HG02970 (cell line): ENCODE measurements around the gene RAB3IP.
"Not testable (repeated sequence)": the region's sequence is repeated elsewhere in the genome, so short reads cannot be mapped to it uniquely, and the experiment has no call there.

Experiments used
- ATAC-seq: cut with Tn5 transposase; IDR thresholded peaks from one replicate; pipeline ENCODE4 v1.9.1; 2021; ENCODE audit warnings: mild to moderate bottlenecking, moderate library complexity, moderate number of reproducible peaks; ENCODE audit not compliant: unreplicated experiment, low FRiP score

RAB3IP gene

DNA sequence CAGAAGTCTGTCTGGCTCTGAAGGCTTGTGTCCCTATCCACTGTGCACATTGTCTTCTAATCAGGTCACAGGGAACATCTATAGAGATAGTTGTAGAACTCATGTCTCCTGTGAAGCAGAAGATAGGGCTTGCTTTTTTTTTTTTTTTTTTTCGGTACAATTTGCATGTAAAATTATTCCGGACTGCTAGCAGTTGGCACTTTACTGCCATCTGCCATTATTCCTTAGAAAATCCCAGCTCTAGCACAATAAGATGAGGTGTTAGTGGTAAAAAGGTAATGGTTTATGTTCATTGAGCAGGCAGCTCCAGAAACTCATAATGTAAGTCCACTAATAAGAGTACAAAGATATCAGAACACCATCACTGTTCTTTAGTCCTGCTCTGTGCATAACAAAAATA is 95.0 kb downstream of the RAB3IP start:
- ATAC-seq = no peak

DNA sequence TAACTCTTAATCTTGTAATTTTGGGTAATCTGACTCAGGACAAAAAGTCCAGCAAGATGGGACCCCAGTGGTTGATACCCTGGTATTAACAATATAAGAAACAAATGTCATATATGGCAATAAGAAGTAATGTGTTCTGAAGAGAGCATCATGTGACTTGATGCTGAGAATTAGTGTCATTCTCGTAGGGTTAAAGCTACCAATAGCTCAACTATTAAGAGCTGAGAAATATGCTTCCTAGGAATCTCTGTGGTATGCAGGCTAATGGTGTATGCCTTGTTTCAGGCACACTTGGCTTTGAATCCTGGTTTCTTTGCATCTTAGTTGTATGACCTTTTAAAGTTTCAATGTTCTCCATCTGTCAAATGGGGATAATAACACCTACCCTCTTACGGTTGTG is 95.5 kb downstream of the RAB3IP start:
- no peak for ATAC-seq

DNA sequence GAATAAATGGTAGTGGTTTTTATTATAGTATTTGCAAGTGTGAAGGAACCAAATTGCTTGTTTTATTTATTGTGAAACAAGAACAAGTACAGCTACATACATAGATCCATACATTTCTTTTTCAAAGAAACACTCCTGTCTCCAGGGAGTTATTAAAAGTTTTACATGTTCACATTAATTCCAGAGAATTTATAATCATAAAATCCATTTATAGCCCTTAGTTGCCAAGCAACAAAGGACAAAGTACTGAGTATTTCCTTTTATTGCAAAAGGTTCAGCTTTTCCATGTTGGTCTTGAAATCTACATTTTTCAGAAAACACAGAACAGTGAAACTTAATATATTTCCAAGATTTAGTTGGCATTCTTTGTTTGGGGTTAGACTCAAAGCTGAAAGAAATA is 95.9 kb downstream of the RAB3IP start:
- ATAC-seq = no peak

DNA sequence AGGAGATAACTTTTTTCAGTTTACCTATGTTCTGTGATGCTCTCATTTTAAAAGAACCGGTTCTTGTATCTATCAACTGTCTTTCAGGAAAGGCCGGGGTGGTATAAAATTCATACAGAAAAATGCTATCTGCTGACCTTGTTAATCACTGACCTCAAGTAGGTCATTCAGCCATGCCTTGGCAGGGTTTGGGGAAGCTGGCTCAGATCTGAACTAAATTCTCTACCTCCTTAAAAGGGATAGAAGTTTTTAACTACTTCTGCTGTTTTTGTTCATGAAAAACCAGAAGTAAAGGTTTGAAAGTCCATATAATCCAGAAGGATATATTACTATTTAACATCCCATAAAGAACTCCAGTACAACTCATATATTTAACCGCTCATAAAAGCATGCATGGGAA is 96.4 kb downstream of the RAB3IP start:
- no peak for ATAC-seq

DNA sequence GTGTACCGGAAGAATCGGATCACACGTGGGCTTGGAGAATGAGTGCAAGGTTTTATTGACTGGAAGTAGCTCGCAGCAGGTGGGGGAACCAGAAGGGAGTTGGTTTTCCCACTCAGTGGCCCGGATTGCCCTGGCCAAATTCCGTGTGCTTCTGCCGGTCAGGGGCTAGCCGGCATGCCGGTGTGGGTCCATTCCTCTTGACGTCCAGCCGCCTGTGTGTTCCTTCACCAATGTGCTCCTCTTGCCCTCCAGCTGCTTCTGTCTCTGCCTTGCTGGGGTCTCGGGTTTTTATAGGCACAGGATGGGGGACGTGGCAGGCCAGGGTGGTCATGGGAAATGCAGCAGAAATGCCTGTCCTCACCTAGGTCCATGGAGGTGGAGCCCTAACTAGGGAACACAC is 97.4 kb downstream of the RAB3IP start:
- ATAC-seq = no peak

DNA sequence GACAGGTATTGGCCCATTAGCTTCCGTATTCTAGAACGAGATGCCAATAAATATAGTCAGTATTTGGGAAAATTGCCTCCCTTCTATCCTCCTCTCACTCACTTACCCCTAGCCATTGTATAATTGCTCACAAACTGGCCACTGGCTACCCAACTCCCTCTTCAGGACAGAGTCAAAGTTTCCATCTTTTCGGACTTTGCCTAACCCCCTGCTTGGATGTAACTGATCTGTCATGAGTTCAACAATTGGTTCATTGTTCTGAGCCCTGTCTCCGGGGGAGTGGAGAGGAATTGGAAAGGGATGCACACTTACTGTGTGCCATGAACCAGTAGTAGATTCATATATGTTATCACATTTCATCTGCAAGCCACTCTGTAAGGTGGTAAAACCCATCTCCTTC is 98.5 kb downstream of the RAB3IP start:
- ATAC-seq = no peak

DNA sequence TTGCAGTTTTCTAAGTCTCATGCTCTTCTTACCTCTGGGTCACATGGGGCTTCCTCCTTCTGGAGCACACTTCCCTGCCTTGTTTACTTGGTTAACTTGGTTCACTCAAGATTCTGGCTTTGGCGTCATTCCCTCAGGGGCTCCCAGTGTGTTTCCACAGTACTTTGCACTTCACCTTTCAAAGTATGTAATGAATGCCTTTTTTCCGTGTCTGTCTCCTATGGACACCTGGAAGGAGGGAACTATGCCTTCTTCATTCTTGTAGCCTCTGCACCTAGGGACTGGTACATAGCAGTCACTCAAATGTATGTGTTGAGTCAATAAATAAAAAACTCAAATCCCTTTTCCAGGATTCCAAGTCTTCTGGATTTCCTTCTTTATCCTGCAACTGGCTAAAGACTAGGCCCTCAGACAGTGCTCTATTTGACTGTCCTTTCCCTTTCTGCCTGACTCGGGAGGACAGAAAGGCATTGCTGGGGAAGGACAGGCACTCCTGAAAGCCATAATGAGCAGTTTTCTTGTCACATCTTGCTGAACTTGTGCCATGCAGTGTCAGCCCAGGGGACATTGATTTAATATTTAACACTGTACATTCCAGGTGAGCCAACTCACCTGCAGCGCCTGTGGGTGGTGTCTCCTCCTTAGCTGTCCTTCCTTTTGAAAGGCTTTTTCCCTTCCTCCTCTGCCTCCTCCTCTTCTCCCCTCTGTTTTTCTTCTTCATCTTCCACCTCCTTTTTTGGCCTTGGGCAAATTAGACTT is 99.2 kb downstream of the RAB3IP start:
- no peak for ATAC-seq

DNA sequence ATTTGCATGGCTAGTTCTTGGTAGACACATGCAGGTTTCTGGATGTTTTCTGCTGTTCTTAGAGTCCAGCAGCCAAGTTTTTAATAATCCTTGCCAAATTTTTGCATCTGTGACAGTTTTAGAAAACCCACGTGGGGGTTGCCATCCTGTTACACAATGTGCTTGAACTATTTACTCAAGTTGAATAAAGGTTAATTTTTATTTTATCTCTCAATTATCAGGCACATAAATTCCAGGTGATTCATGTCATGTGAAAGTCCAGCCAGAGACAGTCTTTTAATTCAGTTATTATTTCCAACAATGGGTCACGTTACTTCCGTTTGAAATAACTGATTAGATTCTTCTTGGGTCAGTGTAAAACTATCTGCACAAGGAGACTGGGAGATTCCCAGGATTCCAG is 102.1 kb downstream of the RAB3IP start:
- no peak for ATAC-seq

DNA sequence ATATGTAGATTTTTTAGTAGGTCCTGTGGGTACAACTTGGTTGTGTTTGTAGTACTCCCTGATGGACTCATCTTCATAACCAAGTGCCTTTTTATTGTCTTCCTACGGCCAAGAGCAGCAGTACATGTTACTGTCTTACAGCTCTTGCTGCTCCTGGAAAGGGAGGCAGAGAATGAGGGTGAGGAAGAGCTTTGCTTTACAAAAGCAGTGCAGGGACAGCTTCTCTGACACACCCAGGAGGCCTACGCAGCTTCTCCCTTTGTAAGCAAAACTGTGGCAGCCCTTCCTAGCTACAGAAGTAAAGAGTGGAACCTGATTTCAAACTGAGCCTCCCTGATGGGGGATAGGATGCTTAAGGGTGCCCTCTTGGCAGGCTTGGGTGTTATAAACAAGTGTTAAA is 104.9 kb downstream of the RAB3IP start:
- ATAC-seq = no peak

DNA sequence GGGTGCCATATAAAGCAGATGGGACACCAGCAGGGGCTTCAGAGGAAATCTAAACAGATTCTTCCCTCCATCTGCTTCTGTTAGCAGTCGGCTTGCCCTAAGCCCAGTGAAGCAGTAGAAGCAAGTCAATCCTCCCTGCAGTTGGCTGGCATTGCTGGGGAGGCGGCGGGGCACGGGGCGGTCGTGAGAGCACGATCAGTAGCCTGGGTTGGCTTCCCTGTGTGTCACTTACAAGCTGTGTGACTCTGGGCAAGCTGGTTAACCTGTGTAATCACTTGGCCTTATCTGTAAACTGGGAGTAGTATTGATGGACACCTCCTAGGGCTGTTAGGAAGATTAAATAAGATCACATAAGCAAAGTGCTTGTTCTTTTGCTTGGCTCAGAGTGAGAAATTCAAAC is 105.8 kb downstream of the RAB3IP start:
- no peak for ATAC-seq

DNA sequence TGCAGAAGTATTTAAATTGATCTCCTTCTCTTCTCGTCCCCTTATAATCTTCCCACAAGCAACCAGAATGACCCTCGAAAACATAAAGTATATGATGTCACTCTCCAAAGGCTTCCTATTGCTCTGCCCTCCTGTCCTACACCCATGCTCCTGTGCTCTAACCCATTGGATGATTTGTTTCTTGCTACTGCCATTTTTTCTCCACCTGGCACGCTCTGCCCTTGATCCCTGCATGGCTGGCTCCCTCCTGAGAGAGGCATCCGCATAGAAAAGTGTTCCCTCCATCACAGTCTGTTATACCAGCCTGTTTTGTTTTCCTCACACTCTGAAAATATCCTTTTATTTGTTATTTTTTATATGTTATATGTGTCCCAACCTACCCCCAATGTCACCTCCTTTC is 106.2 kb downstream of the RAB3IP start:
- ATAC-seq = no peak

DNA sequence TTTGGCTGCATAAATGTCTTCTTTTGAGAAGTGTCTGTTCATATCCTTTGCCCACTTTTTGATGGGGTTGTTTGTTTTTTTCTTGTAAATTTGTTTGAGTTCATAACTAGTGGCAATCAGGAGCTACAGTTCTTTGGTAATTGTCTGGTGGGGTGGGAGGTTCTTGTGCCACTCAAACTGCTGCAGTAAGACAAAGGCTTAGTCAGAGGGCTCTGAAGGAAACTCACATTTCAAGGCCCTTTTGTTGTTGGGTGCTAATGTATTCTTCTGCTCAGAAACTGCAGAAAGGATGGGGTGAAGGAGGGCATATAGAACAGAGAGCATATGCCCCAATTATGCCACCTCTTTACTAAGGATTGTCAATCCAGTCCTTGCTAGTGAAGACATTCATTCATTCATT is 108.3 kb downstream of the RAB3IP start:
- no peak for ATAC-seq

DNA sequence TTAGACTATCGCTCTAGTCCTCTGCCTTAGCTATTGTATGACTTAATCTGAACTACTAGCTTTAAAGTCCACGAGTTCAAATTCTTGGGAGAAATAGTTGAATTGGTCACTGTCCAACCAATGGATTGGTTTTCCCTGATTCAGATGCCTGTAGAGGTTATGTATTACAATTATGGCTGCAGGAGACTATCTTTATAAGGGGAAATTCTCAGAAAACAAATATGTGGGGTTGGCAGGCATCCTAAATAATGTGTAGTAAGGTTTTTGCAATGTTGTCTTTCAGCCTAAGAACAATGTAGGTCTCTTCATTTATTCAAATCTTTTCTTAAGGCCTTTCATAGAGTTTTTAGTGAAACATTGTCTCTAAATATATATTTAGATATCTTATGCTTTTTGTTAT is 113.3 kb downstream of the RAB3IP start:
- ATAC-seq = no peak

DNA sequence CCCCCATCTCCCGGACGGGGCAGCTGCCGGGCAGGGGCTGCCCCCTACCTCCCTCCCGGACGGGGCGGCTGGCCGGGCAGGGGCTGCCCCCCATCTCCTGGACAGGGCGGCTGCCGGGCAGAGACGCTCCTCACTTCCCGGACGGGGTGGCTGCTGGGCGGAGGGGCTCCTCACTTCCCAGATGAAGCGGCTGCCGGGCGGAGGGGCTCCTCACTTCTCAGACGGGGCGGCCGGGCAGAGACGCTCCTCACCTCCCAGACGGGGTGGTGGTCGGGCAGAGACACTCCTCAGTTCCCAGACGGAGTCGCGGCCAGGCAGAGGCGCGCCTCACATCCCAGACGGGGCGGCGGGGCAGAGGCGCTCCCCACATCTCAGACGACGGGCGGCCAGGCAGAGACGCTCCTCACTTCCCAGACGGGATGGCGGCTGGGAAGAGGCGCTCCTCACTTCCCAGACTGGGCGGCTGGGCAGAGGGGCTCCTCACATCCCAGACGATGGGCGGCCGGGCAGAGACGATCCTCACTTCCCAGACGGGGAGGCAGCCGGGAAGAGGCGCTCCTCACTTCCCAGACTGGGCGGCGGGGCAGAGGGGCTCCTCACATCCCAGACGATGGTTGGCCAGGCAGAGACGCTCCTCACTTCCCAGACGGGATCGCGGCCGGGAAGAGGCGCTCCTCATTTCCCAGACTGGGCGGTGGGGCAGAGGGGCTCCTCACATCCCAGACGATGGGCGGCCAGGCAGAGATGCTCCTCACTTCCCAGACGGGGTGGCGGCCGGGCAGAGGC is 114.7 kb downstream of the RAB3IP start:
- ATAC-seq = not testable (repeated sequence)

DNA sequence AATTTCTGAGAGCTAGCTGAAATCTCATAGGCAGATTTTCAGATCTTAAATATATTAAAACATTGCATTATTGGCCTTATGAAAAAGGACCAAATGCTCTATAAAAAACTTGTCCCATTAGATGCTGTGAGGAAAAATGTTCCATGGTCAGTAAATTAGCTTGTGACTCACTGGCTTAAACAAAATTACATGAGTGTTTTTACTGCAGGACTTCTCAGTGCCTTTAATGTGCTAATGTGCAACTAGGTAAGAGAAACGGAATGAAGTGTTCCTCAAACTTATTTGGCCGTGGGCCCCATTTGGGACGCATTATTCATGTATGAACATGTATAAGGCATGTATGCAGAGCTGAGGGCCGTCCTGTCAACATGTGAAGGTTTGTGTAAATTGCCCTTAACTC is 128.0 kb downstream of the RAB3IP start:
- no peak for ATAC-seq

DNA sequence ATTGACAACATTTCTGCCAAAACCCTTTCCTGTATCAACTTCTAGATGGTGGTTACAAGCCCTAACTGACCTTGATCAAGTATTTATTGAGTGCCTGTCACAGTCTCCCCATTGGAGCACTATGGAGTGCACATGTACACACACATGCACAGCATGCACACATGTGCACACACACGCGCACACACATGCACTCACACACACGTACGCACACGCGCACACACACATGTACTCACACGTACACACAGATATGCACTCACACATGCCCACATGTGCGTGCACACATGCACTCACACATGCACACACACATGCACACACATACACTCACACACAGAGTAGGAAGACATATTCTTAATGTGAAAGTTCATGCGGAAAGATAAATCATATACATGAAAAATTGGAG is 130.0 kb downstream of the RAB3IP start:
- ATAC-seq = no peak

DNA sequence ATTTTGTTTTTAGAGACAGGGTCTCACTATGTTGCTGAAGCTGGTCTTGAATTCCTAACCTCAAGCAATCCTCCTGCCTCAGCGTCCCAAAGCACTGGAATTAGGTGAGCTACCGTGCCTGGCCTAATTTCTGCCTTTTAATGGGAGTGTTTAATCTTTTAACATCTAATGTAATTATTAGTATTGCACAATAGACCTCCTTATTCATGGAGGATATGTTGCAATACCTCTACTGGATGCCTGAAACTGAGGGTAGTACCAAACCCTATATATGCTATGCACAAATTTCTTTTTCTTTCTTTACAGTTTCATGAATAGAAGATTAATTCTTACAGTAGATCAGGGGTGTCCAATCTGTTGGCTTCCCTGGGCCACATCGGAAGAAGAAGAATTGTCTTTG is 134.1 kb downstream of the RAB3IP start:
- ATAC-seq = no peak
